Measurements from ENCODE around the gene CEBPA.

Gene CEBPA

GRCh38 chr19:33301900-33302174 lies 497 bp downstream of the CEBPA start:
- DNase-seq (ENCODE audit: low read depth), result no peak
- no peak overlapping the region for H3K4me3 ChIP-seq (ENCODE audit: control insufficient read depth, low read depth, low read length)
- TF ChIP-seq CTCF (conservative IDR thresholded peaks at IDR 0.05; ENCODE audit: control insufficient read depth, insufficient read depth, low read depth, low read length), result no peak

GRCh38 chr19:33301144-33301899 lies 1.0 kb downstream of the CEBPA start:
- no peak for DNase-seq (ENCODE audit: low read depth)
- H3K4me3 ChIP-seq (ENCODE audit: control insufficient read depth, low read depth, low read length), result no peak overlapping the region
- TF ChIP-seq CTCF (conservative IDR thresholded peaks at IDR 0.05; ENCODE audit: control insufficient read depth, insufficient read depth, low read depth, low read length), result no peak

GRCh38 chr19:33300894-33301143 lies 1.5 kb downstream of the CEBPA start:
- no peak overlapping the region for H3K4me3 ChIP-seq (ENCODE audit: control insufficient read depth, low read depth, low read length)
- DNase-seq (ENCODE audit: low read depth), result no peak
- TF ChIP-seq CTCF (conservative IDR thresholded peaks at IDR 0.05; ENCODE audit: control insufficient read depth, insufficient read depth, low read depth, low read length), result no peak

- no peak for DNase-seq (ENCODE audit: low read depth)
- H3K4me3 ChIP-seq (ENCODE audit: control insufficient read depth, low read depth, low read length), result no peak overlapping the region
- no peak for TF ChIP-seq CTCF (conservative IDR thresholded peaks at IDR 0.05; ENCODE audit: control insufficient read depth, insufficient read depth, low read depth, low read length)
Observed at GRCh38 chr19:33300009-33300893, 2.1 kb downstream of the CEBPA start.

- H3K4me3 ChIP-seq (ENCODE audit: control insufficient read depth, low read depth, low read length), result no peak overlapping the region
- no peak for DNase-seq (ENCODE audit: low read depth)
- no peak for TF ChIP-seq CTCF (conservative IDR thresholded peaks at IDR 0.05; ENCODE audit: control insufficient read depth, insufficient read depth, low read depth, low read length)
Observed at GRCh38 chr19:33299051-33299688, 3.2 kb downstream of the CEBPA start.

GRCh38 chr19:33298146-33298911 lies 4.0 kb downstream of the CEBPA start:
- H3K4me3 ChIP-seq (ENCODE audit: control insufficient read depth, low read depth, low read length), result no peak overlapping the region
- TF ChIP-seq CTCF (conservative IDR thresholded peaks at IDR 0.05; ENCODE audit: control insufficient read depth, insufficient read depth, low read depth, low read length), result no peak
- no peak for DNase-seq (ENCODE audit: low read depth)

Data from fibroblast of mammary gland (primary cell).